Measurements from ENCODE around the gene PCDH15. TPM values are rescaled to one million over a fixed set of nuclear protein-coding genes. Genes with fewer than 3 reads are reported as not detected.

The PCDH15 gene
- total and polyA plus RNA-seq, 2 of the 8 experiments (the other 6 are each of a cell fraction or from before 2014, with no cell fraction given), result 0.11 TPM; not detected in 1

GRCh38 chr10:54772468-54773122 lies 28.4 kb downstream of the PCDH15 start:
- H2BK120ac ChIP-seq (replicated peaks; ENCODE audit: low read depth, low read length), result no peak overlapping the region
- H3K9ac ChIP-seq (replicated peaks in 1 of 4; ENCODE audit: extremely low read depth in 1 of 4, low read depth in 3 of 4, low read length in 3 of 4), result no peak overlapping the region
- no peak overlapping the region for H4K8ac ChIP-seq (ENCODE audit: extremely low read depth, insufficient read depth, low read length)
- no peaks in the 10 kb centered on the region for H3K4me1 ChIP-seq (replicated peaks in 1 of 4; ENCODE audit: control insufficient read depth in 3 of 4, insufficient read depth in 4 of 4, low read length in 3 of 4)
- no peaks in the 10 kb centered on the region for H3K9me3 ChIP-seq (ENCODE audit: insufficient read depth in 2 of 2, low read depth in 1 of 2, low read length in 1 of 2)
- H3K4me3 ChIP-seq (ENCODE audit: extremely low read depth in 1 of 4, insufficient read depth in 2 of 4, low read depth in 3 of 4, low read length in 4 of 4), result no peak overlapping the region
- FAIRE-seq (no peak), DNase-seq (ENCODE audit: low read depth in 1 of 2, low spot score in 2 of 2) (no peak)
- no peak overlapping the region for H2AK5ac ChIP-seq (ENCODE audit: low read depth, low read length)
- H3K23me2 ChIP-seq (ENCODE audit: low read depth, low read length), result no peaks in the 10 kb centered on the region
- H3K14ac ChIP-seq (ENCODE audit: insufficient read length), result no peak overlapping the region
- no peak overlapping the region for H3K4me2 ChIP-seq (ENCODE audit: insufficient read depth in 1 of 2, low read depth in 2 of 2, low read length in 2 of 2)
- no peak overlapping the region for H2AFZ ChIP-seq (ENCODE audit: low read length)
- no peak overlapping the region for H3K23ac ChIP-seq (ENCODE audit: insufficient read length)
- H3K18ac ChIP-seq (ENCODE audit: extremely low read depth, low read length), result no peak overlapping the region
- H3K36me3 ChIP-seq (ENCODE audit: control insufficient read depth in 2 of 4, insufficient read depth in 4 of 4, low read length in 3 of 4), result no peaks in the 10 kb centered on the region
- ChIA-PET POLR2A (ENCODE audit: partially characterized antibody) (no interaction called here), CTCF (ENCODE audit: partially characterized antibody) (no interaction called here)
- H2BK12ac ChIP-seq (ENCODE audit: low read depth, low read length), result no peak overlapping the region
- no peaks in the 10 kb centered on the region for H3K79me2 ChIP-seq (ENCODE audit: control insufficient read depth in 1 of 2, insufficient read depth in 2 of 2, low read length in 2 of 2)
- no peaks in the 10 kb centered on the region for H3K27me3 ChIP-seq (replicated peaks in 1 of 4; ENCODE audit: control insufficient read depth in 3 of 4, extremely low read depth in 1 of 4, insufficient read depth in 3 of 4, low read length in 3 of 4)
- H2BK5ac ChIP-seq (ENCODE audit: low read depth, low read length), result no peak overlapping the region
- H4K5ac ChIP-seq (ENCODE audit: insufficient read length, low read depth, low read length), result no peak overlapping the region
- no peak overlapping the region for H2BK15ac ChIP-seq (ENCODE audit: low read length)
- H3K79me1 ChIP-seq (ENCODE audit: low read depth, low read length), result no peaks in the 10 kb centered on the region
- no peak overlapping the region for H4K91ac ChIP-seq (replicated peaks; ENCODE audit: insufficient read length, low read length)
- WGBS, 2 experiments (ENCODE audit: extremely low coverage in 1 of 2, insufficient coverage in 1 of 2, insufficient read length in 1 of 2, insufficient replicate concordance in 2 of 2, low coverage in 1 of 2, low lambda C conversion rate in 2 of 2, missing lambda C conversion rate in 1 of 2), result 94% methylated on average over 6 of the region's 6 CpGs; no CpG with 5 or more reads in 1 of the 2 experiments
- no peak overlapping the region for H3K56ac ChIP-seq (replicated peaks; ENCODE audit: insufficient read length, low read depth, low read length)
- H3K27ac ChIP-seq (ENCODE audit: low read depth, low read length), result no peak overlapping the region
- no peak overlapping the region for H2BK20ac ChIP-seq (ENCODE audit: low read length)
- H4K20me1 ChIP-seq (replicated peaks in 1 of 2; ENCODE audit: control insufficient read depth in 1 of 2, insufficient read depth in 2 of 2, low read length in 2 of 2), result no peaks in the 10 kb centered on the region
- no peak overlapping the region for H3K4ac ChIP-seq (replicated peaks; ENCODE audit: insufficient read length, low read depth, low read length)
- TF ChIP-seq TBP (IDR thresholded peaks at IDR 0.05; ENCODE audit: low read depth, low read length), result no peak
- TF ChIP-seq BACH1 (IDR thresholded peaks at IDR 0.05; ENCODE audit: low read length), result no peak
- TF ChIP-seq RAD21 (IDR thresholded peaks at IDR 0.05 in 1 of 2, conservative IDR thresholded peaks at IDR 0.05 in 1 of 2; ENCODE audit: low read depth in 2 of 2, low read length in 2 of 2), result no peak
- no peak for TF ChIP-seq TEAD4 (IDR thresholded peaks at IDR 0.05; ENCODE audit: low read depth, low read length)
